PFSK-1 (cell line): Measurements from ENCODE around the gene SEPTIN14.

Experiments used
- FOXP2 ChIP-seq: optimal IDR thresholded peaks from 2 replicates; pipeline ENCODE3; 2011; ENCODE audit warnings: borderline replicate concordance, control low read depth, inconsistent platforms; ENCODE audit not compliant: insufficient read depth; ENCODE audit errors: extremely low read length, extremely low read depth
- POLR2AphosphoS5 ChIP-seq: IDR thresholded peaks from 2 replicates; pipeline ENCODE4 v1.6.1; 2012; ENCODE audit warnings: low read depth, mild to moderate bottlenecking, control low read depth, low read length, moderate library complexity
- REST ChIP-seq, 2 experiments: IDR thresholded peaks; 2 replicates each; pipeline versions ENCODE4 v1.6.1 to v1.8.0; 2011 to 2012; ENCODE audit warnings: low read depth in 2 of 2, low read length in 2 of 2, control low read depth in 1 of 2, inconsistent platforms in 1 of 2, mild to moderate bottlenecking in 1 of 2, moderate library complexity in 1 of 2; ENCODE audit not compliant: insufficient read depth in 1 of 2

GRCh38 chr7:55873765-55874164 is 11.2 kb upstream of the SEPTIN14 start:
- TF ChIP-seq POLR2AphosphoS5 (no peak), REST (IDR thresholded peaks at IDR 0.05; ENCODE audit: insufficient read depth in 1 of 2, low read depth in 2 of 2, low read length in 2 of 2) (no peak), FOXP2 (no peak)
